Keratinocyte (primary cell): Measurements from ENCODE around the gene SRD5A2. TPM values are rescaled to one million over a fixed set of nuclear protein-coding genes. Genes with fewer than 3 reads are reported as not detected.

ENCODE experiments used
- DNase-seq: peaks from one replicate; pipeline ENCODE4 v3.0.0-alpha.2; 2011; ENCODE audit warnings: low read depth, missing footprints, low spot score
- FAIRE-seq: peaks from 2 replicates; lab custom pipeline; 2011; peaks lifted over from hg19 to GRCh38; lab: Jason Lieb, UNC
- H2AFZ ChIP-seq: 2 replicates; pipeline ENCODE4 v1.6.0; 2012; ENCODE audit warnings: low read length, control low read depth, inconsistent platforms; ENCODE audit not compliant: control insufficient read depth
- H3K27ac ChIP-seq: 2 replicates; pipeline ENCODE4 v1.5.1; 2011; ENCODE audit warnings: low read length; ENCODE audit not compliant: control insufficient read depth, insufficient read depth
- H3K27me3 ChIP-seq: 3 replicates; pipeline ENCODE4 v1.6.0; 2011; ENCODE audit warnings: low read length; ENCODE audit not compliant: control insufficient read depth, insufficient read depth; ENCODE audit errors: extremely low read depth
- H3K36me3 ChIP-seq, 2 experiments: 2 replicates in 1 of 2; 3 replicates in 1 of 2; pipeline ENCODE4 v1.5.1; 2011; ENCODE audit warnings: low read length in 2 of 2, mild to moderate bottlenecking in 1 of 2; ENCODE audit not compliant: control insufficient read depth in 2 of 2, insufficient read depth in 2 of 2; ENCODE audit errors: extremely low read depth in 1 of 2
- H3K4me1 ChIP-seq: 3 replicates; pipeline ENCODE4 v1.5.1; 2011; ENCODE audit warnings: low read length; ENCODE audit not compliant: control insufficient read depth, insufficient read depth; ENCODE audit errors: extremely low read depth
- H3K4me2 ChIP-seq: 3 replicates; pipeline ENCODE4 v1.6.0; 2011; ENCODE audit warnings: low read depth, low read length; ENCODE audit not compliant: control insufficient read depth, insufficient read depth; ENCODE audit errors: extremely low read depth
- H3K4me3 ChIP-seq, 3 experiments: fragments of 200-600 bp in 1 of 3; sonication (generic) in 1 of 3; 2 replicates in 2 of 3; 3 replicates in 1 of 3; pipeline ENCODE4 v1.5.1; 2011 to 2016; ENCODE audit warnings: low read length in 3 of 3, mild to moderate bottlenecking in 3 of 3, control low read depth in 2 of 3, inconsistent platforms in 1 of 3, low read depth in 1 of 3, mixed read lengths in 1 of 3, mixed run types in 1 of 3, moderate library complexity in 1 of 3; ENCODE audit not compliant: control insufficient read depth in 2 of 3, insufficient read depth in 2 of 3; ENCODE audit errors: extremely low read depth in 1 of 3
- H3K79me2 ChIP-seq: 2 replicates; pipeline ENCODE4 v1.6.0; 2012; ENCODE audit warnings: low read length; ENCODE audit not compliant: control insufficient read depth, insufficient read depth
- H3K9ac ChIP-seq: 3 replicates; pipeline ENCODE4 v1.6.0; 2011; ENCODE audit warnings: low read length; ENCODE audit not compliant: control insufficient read depth, insufficient read depth; ENCODE audit errors: extremely low read depth
- H3K9me1 ChIP-seq: 3 replicates; pipeline ENCODE4 v1.6.0; 2011; ENCODE audit warnings: low read length; ENCODE audit not compliant: control insufficient read depth, insufficient read depth; ENCODE audit errors: extremely low read depth
- H3K9me3 ChIP-seq: 2 replicates; pipeline ENCODE4 v1.5.1; 2012; ENCODE audit warnings: low read depth, low read length; ENCODE audit not compliant: control insufficient read depth
- H4K20me1 ChIP-seq: 3 replicates; pipeline ENCODE4 v1.6.0; 2011; ENCODE audit warnings: low read length; ENCODE audit not compliant: control insufficient read depth, insufficient read depth; ENCODE audit errors: extremely low read depth
- CTCF ChIP-seq, 3 experiments: IDR thresholded peaks in 1 of 3; conservative IDR thresholded peaks in 1 of 3; optimal IDR thresholded peaks in 1 of 3; 2 replicates in 2 of 3; 3 replicates in 1 of 3; pipeline versions ENCODE3 to v1.5.1; 2011; ENCODE audit warnings: low read length in 3 of 3, mild to moderate bottlenecking in 3 of 3, moderate library complexity in 2 of 3, control low read depth in 1 of 3, inconsistent platforms in 1 of 3; ENCODE audit not compliant: insufficient read depth in 2 of 3; ENCODE audit errors: extremely low read depth in 1 of 3
- EZH2 ChIP-seq: IDR thresholded peaks from one replicate; pipeline ENCODE4 v1.6.1; 2012; ENCODE audit warnings: inconsistent platforms, mild to moderate bottlenecking, low read length, moderate library complexity
- dilution Hi-C: fragments of 300-500 bp; cut with MboI; formaldehyde crosslinking; loops from one replicate; pipeline ENCODE4 v1.7.0; 2020; ENCODE audit warnings: low sequenced_read_pairs; ENCODE audit not compliant: extremely low pct_ligation_motif_present
- polyA plus RNA-seq, 5 experiments: library from polyadenylated mRNA; depleted of rRNA in 3 of 5; stranded (reverse) in 3 of 5; stranded (forward) in 1 of 5; unstranded in 1 of 5; fragments of >200 nt; gene quantifications; 1 replicate in 1 of 5; 2 replicates in 3 of 5; 3 replicates in 1 of 5; pipeline versions ENCODE4 v1.2.1 to v1.2.3, GENCODE V29; 2011 to 2012; ENCODE audit warnings: missing spikeins in 2 of 5, low read depth in 1 of 5, low replicate concordance in 1 of 5

SRD5A2 gene
- polyA plus RNA-seq, 1 donor (not counting 4 experiments of a cell fraction or from before 2014, with no cell fraction given): 0.04 TPM

- H3K9ac ChIP-seq: no peak overlapping the region
- no peak overlapping the region for H3K27ac ChIP-seq
- H4K20me1 ChIP-seq: no peaks in the 10 kb centered on the region
- H3K79me2 ChIP-seq: no peaks in the 10 kb centered on the region
- peak overlapping the region; percentile 58 for H2AFZ ChIP-seq
- no peaks in the 10 kb centered on the region for H3K4me1 ChIP-seq
- dilution Hi-C loops: no loop called here
- no peak overlapping the region for H3K4me2 ChIP-seq
- no peaks in the 10 kb centered on the region for H3K36me3 ChIP-seq
- no peak overlapping the region for H3K4me3 ChIP-seq
- DNase-seq: no peak
- FAIRE-seq: peak; percentile 75
- no peaks in the 10 kb centered on the region for H3K27me3 ChIP-seq
- H3K9me3 ChIP-seq: no peaks in the 10 kb centered on the region
- no peaks in the 10 kb centered on the region for H3K9me1 ChIP-seq
- TF ChIP-seq CTCF (optimal IDR thresholded peaks at IDR 0.05 in 1 of 3, IDR thresholded peaks at IDR 0.05 in 1 of 3, conservative IDR thresholded peaks at IDR 0.05 in 1 of 3; ENCODE audit: extremely low read depth in 1 of 3, insufficient read depth in 2 of 3, low read length in 3 of 3): peak; percentile 47 to 75 (median 64)
- TF ChIP-seq EZH2: no peak
Observed at GRCh38 chr2:31523871-31524492, 56.8 kb downstream of the SRD5A2 start.

- H3K9me1 ChIP-seq: no peaks in the 10 kb centered on the region
- no peaks in the 10 kb centered on the region for H3K27me3 ChIP-seq
- no peak overlapping the region for H2AFZ ChIP-seq
- no peaks in the 10 kb centered on the region for H3K9me3 ChIP-seq
- H3K4me2 ChIP-seq: no peak overlapping the region
- H3K9ac ChIP-seq: no peak overlapping the region
- dilution Hi-C loops: no loop called here
- H4K20me1 ChIP-seq: no peaks in the 10 kb centered on the region
- H3K4me1 ChIP-seq: no peaks in the 10 kb centered on the region
- FAIRE-seq: no peak
- no peak for TF ChIP-seq EZH2
- no peak for TF ChIP-seq CTCF (optimal IDR thresholded peaks at IDR 0.05 in 1 of 3, IDR thresholded peaks at IDR 0.05 in 1 of 3, conservative IDR thresholded peaks at IDR 0.05 in 1 of 3; ENCODE audit: extremely low read depth in 1 of 3, insufficient read depth in 2 of 3, low read length in 3 of 3)
- H3K36me3 ChIP-seq: no peaks in the 10 kb centered on the region
- no peaks in the 10 kb centered on the region for H3K79me2 ChIP-seq
- no peak overlapping the region for H3K27ac ChIP-seq
- DNase-seq: no peak
- no peak overlapping the region for H3K4me3 ChIP-seq
Observed at GRCh38 chr2:31522786-31523185, 58.0 kb downstream of the SRD5A2 start.
